Activated B cell treated with CpG ODN at 0.5 μM for 24 hours (primary cell): ENCODE data around the gene CARD6. TPM values are rescaled to one million over a fixed set of nuclear protein-coding genes. Genes with fewer than 3 reads are reported as not detected.

Experiments
- ATAC-seq: fragments of 200-7000 bp; cut with Tn5 transposase; one replicate; pipeline ENCODE4 v1.10.0; 2021; ENCODE audit warnings: low read depth, mild to moderate bottlenecking, moderate library complexity
- CTCF ChIA-PET: fragments of 350-600 bp; sonication (Branson Sonifier 250); formaldehyde crosslinking; loops from one replicate; lab custom pipeline; 2021; ENCODE audit warnings: antibody characterized with exemption; lab: Charles Lee
- POLR2A ChIA-PET: fragments of 350-600 bp; sonication (Branson Sonifier 250); formaldehyde crosslinking; loops from one replicate; lab custom pipeline; 2021; ENCODE audit warnings: antibody characterized with exemption; lab: Charles Lee
- DNase-seq: peaks from one replicate; pipeline ENCODE4 v3.0.0; 2022
- H3K27ac Mint-ChIP-seq: one replicate; pipeline ENCODE4 v1.8.0; 2020; ENCODE audit warnings: mixed read lengths
- H3K27me3 Mint-ChIP-seq: one replicate; pipeline ENCODE4 v1.8.0; 2021; ENCODE audit warnings: mixed read lengths
- H3K36me3 Mint-ChIP-seq: one replicate; pipeline ENCODE4 v1.8.0; 2021; ENCODE audit warnings: low read depth, mixed read lengths
- H3K4me1 Mint-ChIP-seq: one replicate; pipeline ENCODE4 v1.8.0; 2021; ENCODE audit warnings: mixed read lengths
- H3K4me3 Mint-ChIP-seq: one replicate; pipeline ENCODE4 v1.8.0; 2020; ENCODE audit warnings: mild to moderate bottlenecking, mixed read lengths
- H3K9me3 Mint-ChIP-seq: one replicate; pipeline ENCODE4 v1.8.0; 2020; ENCODE audit warnings: mixed read lengths
- intact Hi-C: fragments of 100-400 bp; cut with micrococcal nuclease; formaldehyde crosslinking; loops from one replicate; pipeline ENCODE4 v1.15.1; 2024
- total RNA-seq: library from RNA; stranded (reverse); gene quantifications from 2 replicates; pipeline ENCODE4 v1.2.3, GENCODE V29; 2022
- TF ChIP-seq, protein P1 (sequence below): fragments of 200-600 bp; IDR thresholded peaks from one replicate; pipeline ENCODE4 v1.8.0; 2022; ENCODE audit warnings: antibody characterized with exemption, mild to moderate bottlenecking

Gene CARD6
- total RNA-seq, 1 donor from 2014 or later = 4.3 TPM

DNA sequence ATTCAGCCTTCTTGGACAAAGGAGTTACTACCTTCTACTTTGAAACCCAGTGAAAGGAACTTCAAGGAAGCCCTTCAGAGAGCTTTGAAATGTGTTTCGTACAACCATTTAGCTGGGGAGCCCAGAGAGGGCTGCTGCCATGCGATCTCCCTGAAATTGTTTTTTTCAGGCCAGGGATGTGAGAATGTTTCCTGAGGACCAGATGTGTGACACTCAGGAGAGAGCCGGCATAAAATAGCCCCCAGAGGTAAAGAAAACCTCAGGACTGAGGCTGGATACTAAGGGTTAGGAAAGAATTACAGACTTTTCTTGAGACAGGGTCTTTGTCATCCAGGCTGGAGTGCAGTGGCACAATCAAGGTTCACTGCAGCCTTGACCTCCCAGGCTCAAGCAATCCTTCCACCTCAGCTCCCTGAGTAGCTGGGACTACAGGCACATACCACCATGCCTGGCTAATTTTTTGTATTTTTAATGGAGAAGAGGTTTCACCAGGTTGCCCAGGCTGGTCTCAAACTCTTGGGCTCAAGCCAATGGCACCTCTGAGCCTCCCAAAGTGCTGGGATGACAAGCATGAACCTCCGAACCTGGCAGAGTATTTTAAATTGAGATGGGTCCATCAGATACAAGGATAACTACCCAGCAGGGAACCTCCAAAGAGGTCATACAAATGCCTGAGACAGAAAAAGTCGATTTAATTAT is 14.5 kb upstream of the CARD6 start:
- ChIA-PET CTCF (no interaction called here), POLR2A (interaction anchor here (1.2 to 1.4 kb wide), 2 partner anchors 9 to 19 kb away, joined by 4 to 6 read pairs; partner anchors contain the start of gene RPL37)
- TF ChIP-seq, protein P1, sequence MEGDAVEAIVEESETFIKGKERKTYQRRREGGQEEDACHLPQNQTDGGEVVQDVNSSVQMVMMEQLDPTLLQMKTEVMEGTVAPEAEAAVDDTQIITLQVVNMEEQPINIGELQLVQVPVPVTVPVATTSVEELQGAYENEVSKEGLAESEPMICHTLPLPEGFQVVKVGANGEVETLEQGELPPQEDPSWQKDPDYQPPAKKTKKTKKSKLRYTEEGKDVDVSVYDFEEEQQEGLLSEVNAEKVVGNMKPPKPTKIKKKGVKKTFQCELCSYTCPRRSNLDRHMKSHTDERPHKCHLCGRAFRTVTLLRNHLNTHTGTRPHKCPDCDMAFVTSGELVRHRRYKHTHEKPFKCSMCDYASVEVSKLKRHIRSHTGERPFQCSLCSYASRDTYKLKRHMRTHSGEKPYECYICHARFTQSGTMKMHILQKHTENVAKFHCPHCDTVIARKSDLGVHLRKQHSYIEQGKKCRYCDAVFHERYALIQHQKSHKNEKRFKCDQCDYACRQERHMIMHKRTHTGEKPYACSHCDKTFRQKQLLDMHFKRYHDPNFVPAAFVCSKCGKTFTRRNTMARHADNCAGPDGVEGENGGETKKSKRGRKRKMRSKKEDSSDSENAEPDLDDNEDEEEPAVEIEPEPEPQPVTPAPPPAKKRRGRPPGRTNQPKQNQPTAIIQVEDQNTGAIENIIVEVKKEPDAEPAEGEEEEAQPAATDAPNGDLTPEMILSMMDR = no peak
- Mint-ChIP-seq H3K4me1 (peaks cover 11% of the 10 kb centered on the region), H3K27ac (no peak overlapping the region), H3K9me3 (no peaks in the 10 kb centered on the region), H3K27me3 (no peaks in the 10 kb centered on the region), H3K4me3 (no peak overlapping the region), H3K36me3 (peaks cover 62% of the 10 kb centered on the region)
- intact Hi-C loops = no loop called here
- no peak for DNase-seq
- ATAC-seq = no peak

DNA sequence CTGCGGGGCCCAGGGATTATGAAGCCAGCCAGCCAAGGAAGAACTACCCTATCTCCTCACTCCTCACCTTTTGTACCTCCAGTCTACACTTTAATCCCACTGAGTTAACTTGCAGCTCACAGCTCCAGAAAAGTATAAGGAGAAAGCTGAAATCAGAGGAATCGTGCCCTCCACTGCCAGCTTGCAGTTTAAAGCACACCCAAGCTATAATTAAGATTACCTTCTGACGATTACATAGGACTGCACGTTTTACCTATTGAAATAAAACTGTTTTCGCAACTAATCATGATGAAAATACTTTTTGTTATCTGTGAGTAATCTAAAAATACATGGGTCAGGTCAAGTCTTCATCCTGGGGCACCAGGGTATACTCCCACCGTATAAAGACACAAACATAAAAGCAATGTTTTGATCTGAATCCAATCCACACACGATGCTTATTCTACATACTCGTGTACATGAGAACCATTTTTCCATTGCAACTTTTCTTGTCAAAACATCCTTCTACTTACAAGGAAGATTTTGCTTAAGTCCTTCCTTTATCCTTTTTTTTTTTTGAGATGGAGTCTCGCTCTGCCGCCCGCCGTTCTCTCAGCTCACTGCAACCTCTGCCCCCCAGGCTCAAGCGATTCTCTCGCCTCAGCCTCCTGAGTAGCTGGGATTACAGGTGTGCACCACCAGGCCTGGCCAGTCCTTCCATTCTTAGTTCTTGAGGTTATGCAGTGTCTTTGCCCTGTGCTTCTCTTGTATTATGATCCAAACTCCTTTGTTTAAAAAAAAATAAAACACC is 13.8 kb upstream of the CARD6 start:
- DNase-seq (no peak), ATAC-seq (no peak)
- peaks cover 69% of the 10 kb centered on the region for H3K36me3 Mint-ChIP-seq
- H3K27me3 Mint-ChIP-seq = no peaks in the 10 kb centered on the region
- H3K4me1 Mint-ChIP-seq = peaks cover 18% of the 10 kb centered on the region
- no peaks in the 10 kb centered on the region for H3K9me3 Mint-ChIP-seq
- ChIA-PET POLR2A (no interaction called here), CTCF (no interaction called here)
- TF ChIP-seq, protein P1 = no peak
- H3K27ac Mint-ChIP-seq = no peak overlapping the region
- H3K4me3 Mint-ChIP-seq = no peak overlapping the region
- intact Hi-C loops = no loop called here

DNA sequence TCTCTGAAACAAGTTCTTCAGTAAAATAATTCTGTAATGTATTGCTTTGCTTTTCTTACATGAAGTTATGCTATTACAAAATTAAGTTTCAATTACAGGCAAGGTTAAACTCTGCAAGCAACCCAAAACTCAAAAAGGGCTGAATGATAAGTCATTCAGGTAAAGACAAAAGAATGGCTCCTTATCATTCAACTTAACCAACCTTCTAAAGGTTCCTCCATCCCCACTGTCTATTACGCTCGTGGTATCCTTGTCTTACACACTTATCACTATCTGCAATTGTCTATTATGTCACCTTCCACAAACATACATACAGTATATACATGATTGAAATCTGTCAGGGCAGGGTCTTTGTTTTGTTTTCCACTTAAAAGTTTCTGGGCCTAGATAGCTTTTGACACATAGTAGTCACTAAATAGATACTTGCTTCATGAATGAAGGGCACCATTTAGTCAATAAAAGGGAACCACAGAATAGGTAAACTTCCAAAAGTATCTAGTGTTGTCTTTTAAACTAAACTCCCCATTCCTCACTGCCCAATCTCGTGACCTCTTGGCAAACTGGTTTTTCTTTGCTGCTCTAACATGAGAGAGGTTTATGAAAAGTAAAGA is 13.0 kb upstream of the CARD6 start:
- intact Hi-C loops = no loop called here
- H3K4me3 Mint-ChIP-seq = no peak overlapping the region
- H3K27ac Mint-ChIP-seq = no peak overlapping the region
- peaks cover 26% of the 10 kb centered on the region for H3K4me1 Mint-ChIP-seq
- ChIA-PET POLR2A (no interaction called here), CTCF (no interaction called here)
- ATAC-seq (no peak), DNase-seq (no peak)
- no peaks in the 10 kb centered on the region for H3K9me3 Mint-ChIP-seq
- H3K36me3 Mint-ChIP-seq = peaks cover 77% of the 10 kb centered on the region
- H3K27me3 Mint-ChIP-seq = no peaks in the 10 kb centered on the region
- TF ChIP-seq, protein P1 = no peak

DNA sequence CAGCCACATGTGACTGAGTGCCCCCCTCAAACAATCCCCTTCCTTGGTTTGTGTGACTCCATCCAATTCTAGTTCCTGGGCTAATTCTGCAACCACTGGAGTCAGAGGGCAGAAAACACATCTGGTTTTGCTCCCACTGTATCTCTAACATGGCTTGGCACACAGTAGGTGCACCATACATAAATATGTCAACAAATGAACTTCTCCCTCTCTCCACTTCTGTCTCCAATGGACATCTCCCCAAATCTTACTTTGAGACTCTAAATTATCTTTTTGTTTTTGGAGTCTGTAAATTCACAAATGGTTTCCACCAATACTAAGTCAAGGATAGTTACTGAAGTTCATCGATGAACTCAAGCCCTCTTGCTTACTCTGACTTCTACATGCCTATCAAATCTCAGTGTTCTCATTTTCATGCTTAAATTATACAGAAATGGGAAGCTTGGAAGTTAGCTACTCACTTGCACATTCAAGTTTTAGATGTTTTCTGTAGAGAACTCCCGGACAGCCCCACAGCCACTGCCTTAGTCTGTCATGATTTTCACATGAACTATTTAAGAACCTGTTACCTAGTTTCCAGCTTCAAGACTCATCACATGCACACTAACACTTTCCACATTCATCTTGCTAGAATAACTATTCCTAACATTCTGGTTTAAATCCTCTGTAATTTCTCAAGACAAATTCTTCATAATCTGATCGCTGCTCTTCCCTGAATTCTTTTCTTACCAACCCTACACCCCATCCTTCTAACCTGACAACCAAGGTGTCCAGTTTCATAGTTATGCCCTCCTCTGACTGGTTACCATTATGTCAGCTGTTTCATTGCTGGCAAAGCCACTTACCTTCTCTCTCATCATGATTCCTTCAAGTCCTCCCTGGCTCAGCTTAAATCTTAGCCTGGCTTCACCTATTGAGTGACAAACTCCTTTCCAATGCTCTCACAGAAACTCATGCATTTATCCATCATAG is 12.2 kb upstream of the CARD6 start:
- Mint-ChIP-seq H3K4me3 (no peak overlapping the region), H3K27ac (peak overlapping the region; percentile 0), H3K36me3 (peaks cover 85% of the 10 kb centered on the region), H3K4me1 (peaks cover 34% of the 10 kb centered on the region), H3K27me3 (no peaks in the 10 kb centered on the region), H3K9me3 (no peaks in the 10 kb centered on the region)
- POLR2A ChIA-PET = interaction anchor here (1.4 kb wide), 1 partner anchor 31 kb away, joined by 3 read pairs; the partner anchor contains the start of gene PRKAA1
- TF ChIP-seq, protein P1 = no peak
- no peak for ATAC-seq
- CTCF ChIA-PET = no interaction called here
- intact Hi-C loops = no loop called here
- DNase-seq = no peak
